Measurements from ENCODE around the gene RCAN2.

Gene RCAN2

GRCh38 chr6:46287681-46288080, 203.6 kb downstream of the RCAN2 start:
- no peak for DNase-seq

- DNase-seq, result no peak
Observed at GRCh38 chr6:46287043-46287442, 204.2 kb downstream of the RCAN2 start.

GRCh38 chr6:46284475-46284874, 206.8 kb downstream of the RCAN2 start:
- DNase-seq, result no peak

DNA sequence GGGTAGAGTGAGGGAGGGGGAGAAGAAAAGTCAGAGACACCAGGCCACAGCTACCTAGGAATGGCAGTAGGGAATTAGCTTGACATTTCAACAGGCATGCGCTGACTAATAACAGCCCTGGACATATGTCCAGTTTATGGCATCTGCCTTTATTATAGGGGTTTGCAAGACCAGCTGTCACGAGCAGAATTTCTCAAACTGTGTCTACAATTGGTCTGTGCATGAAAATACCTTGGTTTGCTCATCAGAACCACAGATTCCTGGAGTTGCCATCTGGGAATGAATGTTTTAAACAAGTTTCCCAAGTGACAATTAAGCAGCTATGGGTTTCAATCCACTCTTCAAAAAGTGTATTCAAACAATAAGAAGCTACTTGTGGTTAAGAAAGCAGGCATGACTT, 210.1 kb downstream of the RCAN2 start:
- DNase-seq, result no peak

DNA sequence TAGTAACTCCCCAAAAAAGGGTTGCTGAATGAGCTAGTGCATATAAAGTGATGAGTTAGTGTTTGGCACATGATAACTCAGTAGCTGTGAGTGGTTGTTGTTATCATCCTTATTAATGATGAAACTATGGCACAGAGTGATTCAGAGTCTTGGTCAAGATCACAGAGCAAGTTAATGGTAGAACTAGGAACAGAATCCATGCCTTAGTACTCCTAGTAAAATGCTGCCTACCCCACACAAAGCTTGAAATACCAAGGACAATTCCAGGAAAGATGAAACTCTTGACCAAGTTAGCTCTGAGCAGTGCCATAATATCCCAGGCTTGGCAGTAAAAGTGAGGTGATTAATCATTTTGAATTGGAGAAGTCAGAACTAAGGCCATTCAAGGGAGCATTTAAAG, 211.4 kb downstream of the RCAN2 start:
- DNase-seq, result no peak

DNA sequence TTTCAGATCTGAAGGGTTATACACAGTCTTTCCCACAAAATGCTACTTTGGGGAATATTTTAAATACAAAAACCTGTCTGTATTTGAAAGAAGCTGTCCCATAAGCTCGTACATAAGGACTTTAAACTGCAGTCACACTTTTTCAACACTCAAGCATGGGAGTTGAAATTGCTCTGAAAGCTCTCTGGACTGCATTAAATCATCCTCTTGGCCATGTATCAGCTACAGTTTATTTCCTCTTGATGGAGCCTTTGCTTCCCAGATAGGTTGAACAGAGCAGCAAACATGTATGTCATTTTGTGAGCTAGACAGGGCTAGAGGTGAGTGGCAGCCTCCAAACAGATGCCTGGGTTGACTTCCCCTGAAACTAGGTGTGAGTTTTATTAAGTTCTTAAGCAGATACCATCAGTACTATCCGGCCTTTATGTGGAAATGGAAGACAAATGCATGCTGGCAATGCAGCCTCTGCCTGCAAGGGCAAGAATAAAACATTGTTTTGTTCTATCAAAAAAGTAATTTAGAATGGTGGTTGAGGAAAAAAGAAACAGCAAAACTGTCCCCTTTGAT, 214.6 kb downstream of the RCAN2 start:
- no peak for DNase-seq

DNA sequence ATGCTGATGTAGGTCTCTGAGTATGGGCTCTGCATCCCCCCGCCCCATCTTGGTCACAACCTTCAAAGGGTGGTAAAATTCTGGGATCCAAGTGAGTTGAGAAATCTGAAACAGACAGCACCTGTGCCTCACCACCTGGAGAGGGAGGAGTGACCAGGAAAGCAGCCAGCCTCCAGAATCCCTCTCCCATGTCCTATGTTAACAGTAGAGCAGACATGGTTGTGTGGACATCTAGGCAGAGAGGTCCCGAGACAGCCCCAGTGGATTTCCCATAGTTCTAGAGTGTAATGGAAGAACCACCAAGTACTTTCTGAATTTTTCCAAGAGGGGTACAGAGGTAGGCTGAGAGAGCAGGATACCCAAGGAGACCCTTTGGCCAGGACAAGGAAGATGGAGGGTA, 216.7 kb downstream of the RCAN2 start:
- DNase-seq, result no peak

DNA sequence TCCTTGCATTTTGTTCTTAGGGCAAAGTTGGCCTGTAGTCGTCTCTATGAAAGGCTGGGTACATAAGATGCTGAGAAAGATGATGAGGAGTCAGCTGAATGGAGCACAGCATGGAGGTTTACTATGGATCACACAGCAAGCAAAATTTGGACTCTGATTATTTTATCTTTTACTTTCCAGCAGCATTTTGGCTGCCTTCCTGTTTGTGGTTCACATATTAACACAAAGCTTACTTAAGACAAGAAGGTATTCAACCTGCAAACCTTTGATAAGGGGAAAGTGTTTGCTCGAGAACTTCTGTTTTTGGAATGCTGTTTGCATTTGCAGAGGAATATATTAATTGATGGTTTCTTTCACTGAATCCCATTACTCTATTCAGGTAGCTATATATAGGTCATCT, 217.3 kb downstream of the RCAN2 start:
- DNase-seq, result no peak

- no peak for DNase-seq
Observed at GRCh38 chr6:46271728-46272127, 219.5 kb downstream of the RCAN2 start.

DNA sequence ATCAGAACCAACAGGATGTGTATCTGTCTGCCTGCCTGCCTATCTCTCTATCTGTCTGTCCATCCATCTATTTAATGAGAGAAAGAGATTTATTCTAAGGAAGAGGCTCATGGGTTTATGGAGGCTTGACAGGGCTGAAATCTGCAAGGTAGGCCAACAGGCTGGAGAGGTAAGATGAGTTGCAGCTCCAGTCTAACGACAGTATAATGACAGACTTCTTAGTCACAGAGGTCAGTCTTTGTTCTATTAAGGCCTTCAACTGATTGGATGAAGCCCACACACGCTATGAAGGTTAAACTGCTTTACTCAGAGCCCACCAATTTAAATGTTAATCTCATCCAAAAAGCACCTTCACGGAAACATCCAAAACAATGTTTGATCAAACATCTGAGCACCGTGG, 220.1 kb downstream of the RCAN2 start:
- DNase-seq, result no peak

- no peak for DNase-seq
Observed at GRCh38 chr6:46270336-46270735, 220.9 kb downstream of the RCAN2 start.

DNA sequence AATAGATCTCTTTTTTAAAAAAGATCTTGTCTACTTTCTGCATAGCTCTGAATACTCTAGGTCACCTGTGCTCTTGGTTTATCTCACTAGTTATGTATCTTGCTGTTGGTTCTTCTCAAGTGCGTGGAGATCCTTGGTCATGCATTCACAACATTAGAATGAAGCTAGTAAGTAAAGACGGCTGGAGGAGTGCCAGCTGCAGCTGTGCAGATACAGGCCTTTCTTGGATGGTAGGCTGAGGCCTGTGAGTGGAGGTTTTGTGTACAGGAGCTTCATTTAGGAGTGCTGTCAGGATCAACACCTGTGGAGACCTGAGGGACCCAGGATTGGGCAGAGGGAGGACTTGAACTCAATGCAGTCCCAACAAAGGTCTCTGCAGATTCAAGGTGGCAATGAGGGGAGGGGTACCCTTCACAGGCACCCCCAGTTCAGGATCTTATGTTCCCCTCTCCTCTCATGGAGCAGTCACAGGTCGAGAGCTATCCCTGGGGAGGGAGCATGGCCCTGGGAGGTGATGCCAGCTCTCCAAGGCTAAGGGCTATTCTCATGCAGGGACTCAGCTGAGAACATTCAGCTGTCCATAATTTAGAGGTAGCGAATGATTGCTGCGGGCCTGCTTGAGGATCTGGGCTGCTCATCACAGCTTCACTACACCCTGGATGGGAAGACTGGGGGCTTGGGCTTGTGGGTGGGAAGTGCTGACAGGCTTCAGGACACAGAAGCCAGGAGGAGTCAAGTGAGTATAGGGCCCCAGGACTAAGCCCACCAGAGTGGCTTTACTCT, 221.6 kb downstream of the RCAN2 start:
- no peak for DNase-seq

DNA sequence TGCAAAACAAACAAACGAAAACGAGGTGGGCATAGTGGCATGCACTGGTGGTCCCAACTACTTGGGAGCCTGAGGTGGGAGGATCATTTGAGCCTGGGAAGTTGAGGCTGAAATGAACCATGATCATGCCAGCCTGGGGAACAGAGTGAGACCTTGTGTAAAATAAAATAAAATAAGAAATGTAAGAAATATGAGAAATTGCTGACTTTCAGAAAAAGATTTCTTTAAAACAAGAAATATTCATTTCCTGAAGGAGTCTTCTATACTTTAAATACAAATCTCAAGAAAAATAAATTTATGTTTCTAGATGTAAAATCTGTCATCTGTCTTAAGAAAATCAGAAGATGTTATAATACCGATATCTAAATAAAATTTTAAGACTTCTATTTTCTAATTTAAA, 223.7 kb downstream of the RCAN2 start:
- DNase-seq, result no peak

DNA sequence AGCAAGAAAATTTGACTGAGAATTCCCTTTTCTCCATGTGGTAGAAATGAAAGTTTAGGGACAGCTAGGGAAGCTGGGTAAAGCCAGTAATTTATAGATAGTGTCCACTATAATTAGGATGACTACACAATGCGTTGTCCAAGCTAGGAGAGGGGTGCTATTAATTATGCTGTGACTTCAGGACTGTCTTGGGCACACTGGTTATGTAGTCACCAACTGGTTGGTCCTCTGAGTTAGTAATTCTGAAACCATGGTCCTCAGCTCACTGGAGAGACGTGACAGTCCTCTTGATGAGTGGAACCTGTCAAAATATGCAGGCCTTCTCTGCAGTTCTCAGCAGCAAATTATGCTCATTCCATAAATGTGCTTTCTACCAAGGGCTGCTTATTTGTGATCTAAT, 225.9 kb downstream of the RCAN2 start:
- DNase-seq, result no peak

DNA sequence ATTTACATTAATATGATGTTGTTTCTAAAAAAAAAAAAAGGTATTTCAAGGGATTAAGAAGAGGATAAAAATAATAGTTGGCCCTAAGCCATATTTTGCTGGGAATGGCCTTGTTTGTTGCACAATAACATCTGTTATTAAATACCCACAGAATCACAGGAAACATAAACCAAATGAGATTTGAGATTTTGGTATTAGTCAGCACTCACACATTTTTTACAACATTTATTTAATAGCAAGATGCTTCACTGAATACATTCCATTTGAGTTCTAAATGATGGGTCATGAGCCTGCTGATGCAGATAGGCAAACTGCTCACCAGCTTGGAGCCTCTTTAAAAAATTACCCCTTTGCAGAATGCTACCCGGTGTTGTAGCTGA, 227.6 kb downstream of the RCAN2 start:
- DNase-seq, result no peak

GRCh38 chr6:46262928-46263706, 228.1 kb downstream of the RCAN2 start:
- DNase-seq, result no peak

DNA sequence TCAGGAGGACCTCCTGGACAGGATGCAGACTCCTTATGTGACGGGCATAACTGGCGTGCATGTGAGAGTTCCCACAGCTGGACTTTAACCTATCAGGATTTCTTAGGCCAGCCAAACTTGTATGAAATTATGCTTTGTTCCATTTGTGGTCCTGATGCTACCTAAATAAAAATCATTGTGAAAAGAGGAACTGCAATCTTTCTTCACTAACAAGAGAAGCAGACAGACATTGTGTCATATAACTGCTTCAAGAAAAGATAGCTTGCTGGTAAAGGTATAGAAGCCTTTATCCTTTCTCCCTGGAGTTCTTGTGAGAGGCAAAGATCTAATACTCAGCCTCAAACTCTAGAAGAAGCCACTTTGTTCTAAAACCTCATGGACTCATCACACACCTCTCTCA, 233.0 kb downstream of the RCAN2 start:
- DNase-seq, result no peak

DNA sequence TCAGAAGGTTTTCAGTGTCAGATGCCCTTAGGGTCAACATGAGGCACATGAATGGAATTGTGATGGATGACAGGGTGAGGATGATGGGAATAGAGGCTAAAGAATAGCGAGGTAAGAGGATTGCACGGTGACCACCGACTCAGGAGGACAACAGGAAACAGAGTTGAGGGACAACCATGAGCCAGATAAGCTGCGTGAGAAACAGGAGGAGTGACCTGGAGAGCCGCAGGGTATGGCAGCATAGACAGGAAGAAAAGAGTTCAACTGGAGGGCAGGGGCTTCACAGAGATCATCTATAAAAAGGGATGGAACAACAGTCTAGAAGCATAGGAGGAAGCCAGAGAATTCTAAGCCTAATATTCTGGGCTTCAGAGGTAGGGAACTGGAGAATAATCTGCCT, 235.7 kb downstream of the RCAN2 start:
- DNase-seq, result no peak

GRCh38 chr6:46254946-46255345, 236.3 kb downstream of the RCAN2 start:
- no peak for DNase-seq

GRCh38 chr6:46254331-46254730, 236.9 kb downstream of the RCAN2 start:
- DNase-seq, result no peak

- no peak for DNase-seq
Observed at GRCh38 chr6:46251583-46252339, 239.5 kb downstream of the RCAN2 start.

GRCh38 chr6:46248143-46248542, 243.1 kb downstream of the RCAN2 start:
- no peak for DNase-seq

GRCh38 chr6:46246727-46247126, 244.5 kb downstream of the RCAN2 start:
- DNase-seq, result no peak

All from CD4-positive, alpha-beta T cell treated with Interleukin-4 for 1 hour (primary cell).